HG03457 (cell line): ENCODE data around the gene CLCN4.

Source experiments
- ATAC-seq: cut with Tn5 transposase; IDR thresholded peaks from one replicate; pipeline ENCODE4 v1.9.1; 2021; ENCODE audit warnings: moderate number of reproducible peaks; ENCODE audit not compliant: unreplicated experiment

The CLCN4 gene

GRCh38 chrX:10233173-10233572, 76.4 kb downstream of the CLCN4 start:
- ATAC-seq, result no peak

GRCh38 chrX:10233696-10234095, 76.9 kb downstream of the CLCN4 start:
- no peak for ATAC-seq

DNA sequence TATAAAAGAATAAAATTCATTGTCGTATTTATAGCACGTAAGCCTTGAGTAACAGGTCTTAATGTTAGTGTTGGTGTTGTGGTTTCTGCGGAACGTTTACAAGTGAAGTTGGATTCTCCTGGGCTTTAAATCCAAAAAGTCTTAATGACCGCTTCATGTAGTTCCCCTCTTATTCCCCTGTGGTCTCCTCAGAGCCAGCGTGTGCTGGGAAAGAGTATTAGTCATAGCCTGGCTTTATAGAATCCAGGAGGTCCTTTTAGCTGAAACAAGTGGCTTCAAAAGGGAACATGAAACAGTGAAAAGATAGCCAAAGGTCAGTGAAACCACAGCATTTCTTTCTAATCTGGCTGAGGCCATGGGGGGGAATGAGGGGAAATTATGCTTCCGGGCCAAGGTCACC, 79.1 kb downstream of the CLCN4 start:
- ATAC-seq, result no peak

DNA sequence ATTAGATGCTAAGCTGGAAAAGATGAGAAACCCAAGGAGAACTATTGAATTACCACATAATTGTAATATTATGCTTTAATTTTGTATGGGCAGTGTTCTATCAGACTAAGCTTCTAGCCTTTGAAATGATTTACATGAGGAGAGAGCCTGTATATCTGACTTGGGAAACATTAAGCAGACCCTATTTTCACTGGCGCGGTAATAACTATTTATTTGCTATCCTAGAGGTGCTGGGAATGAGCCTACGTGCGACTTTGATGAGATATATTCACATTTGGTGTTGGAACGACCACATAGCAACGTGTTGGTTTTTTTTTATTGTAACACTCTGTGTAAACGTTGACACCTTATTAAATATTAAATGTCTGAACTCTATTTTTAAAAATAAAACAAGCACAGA, 80.5 kb downstream of the CLCN4 start:
- no peak for ATAC-seq

DNA sequence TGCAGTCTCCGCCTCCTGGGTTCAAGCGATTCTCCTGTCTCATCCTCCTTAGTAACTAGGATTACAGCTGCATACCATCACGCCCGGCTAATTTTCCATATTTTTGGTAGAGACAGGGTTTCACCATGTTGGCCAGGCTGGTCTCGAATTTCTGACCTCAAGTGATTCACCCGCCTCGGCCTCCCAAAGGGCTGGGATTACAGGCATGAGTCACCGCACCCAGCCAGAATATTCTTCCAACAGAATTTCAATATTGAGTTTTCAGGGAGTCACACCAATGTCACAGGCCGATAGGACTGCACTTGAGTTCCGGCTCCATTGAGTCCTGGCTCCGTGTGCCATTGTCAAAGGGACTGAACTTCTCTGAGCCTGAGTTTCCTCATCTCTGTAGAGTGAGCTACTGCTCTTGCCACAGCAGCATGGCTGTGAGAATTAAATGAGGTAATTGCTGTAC, 82.9 kb downstream of the CLCN4 start:
- ATAC-seq, result no peak

GRCh38 chrX:10240918-10241317, 84.1 kb downstream of the CLCN4 start:
- no peak for ATAC-seq

GRCh38 chrX:10242026-10242425, 85.3 kb downstream of the CLCN4 start:
- ATAC-seq, result no peak

- ATAC-seq, result no peak
Observed at GRCh38 chrX:10243106-10243505, 86.3 kb downstream of the CLCN4 start.

GRCh38 chrX:10244915-10245622, 88.3 kb downstream of the CLCN4 start:
- no peak for ATAC-seq

DNA sequence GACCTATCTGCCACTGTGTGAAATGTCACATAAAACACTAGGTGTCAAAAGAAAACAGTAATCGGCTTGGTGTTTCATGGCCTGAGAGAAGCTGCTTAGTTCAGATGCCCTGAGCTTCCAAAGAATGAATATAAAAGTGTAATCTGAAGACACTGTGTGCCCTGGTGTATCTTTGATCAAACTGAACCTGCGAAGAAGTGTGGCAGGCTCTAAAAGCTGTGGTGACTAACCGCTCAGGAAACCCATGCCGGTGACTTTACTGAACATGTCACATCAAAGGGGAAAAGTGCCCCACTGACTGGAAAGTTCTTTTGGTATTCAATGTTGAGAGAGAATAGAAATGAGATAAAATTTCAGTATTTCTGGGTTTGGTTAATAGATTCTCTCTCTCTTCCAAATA, 89.1 kb downstream of the CLCN4 start:
- ATAC-seq, result no peak

DNA sequence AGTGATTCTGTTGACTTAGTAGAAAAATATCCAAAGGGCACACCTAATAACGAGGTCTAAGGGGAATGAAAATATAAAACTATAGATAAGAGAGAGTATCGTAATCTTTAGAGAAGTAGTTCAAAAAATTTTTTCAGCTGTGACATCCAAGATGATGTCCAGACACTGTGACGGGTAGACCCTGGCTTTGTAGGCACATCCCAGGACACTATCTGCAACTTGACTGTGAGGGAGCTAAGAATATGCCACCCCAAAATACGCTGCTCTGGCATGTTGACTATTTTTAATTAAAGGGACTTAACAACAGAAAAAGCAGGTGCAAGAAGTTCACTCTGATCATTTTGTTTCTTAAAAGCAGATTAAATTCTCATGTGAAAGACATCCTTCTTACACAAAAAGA, 89.5 kb downstream of the CLCN4 start:
- no peak for ATAC-seq

DNA sequence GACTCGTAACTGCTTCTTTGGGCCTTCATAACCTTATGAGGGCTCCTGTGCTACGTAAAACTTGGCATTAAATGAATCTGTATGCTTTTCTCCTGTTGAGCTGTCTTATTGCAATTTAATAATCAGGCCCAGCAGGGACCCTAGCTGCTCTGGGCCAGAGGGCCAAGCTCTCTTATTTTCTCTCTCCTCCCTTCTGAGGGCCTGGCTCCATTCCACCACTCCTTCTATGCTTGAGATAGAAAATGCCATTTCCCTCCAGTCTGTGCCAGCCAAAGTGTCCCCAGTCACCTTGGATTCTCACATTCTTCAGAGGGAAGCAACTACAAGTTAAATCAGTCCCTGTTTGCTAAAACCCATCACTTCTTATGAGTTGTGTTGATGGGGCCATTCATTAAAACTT, 90.1 kb downstream of the CLCN4 start:
- ATAC-seq, result no peak

GRCh38 chrX:10254739-10255138, 98.0 kb downstream of the CLCN4 start:
- no peak for ATAC-seq

DNA sequence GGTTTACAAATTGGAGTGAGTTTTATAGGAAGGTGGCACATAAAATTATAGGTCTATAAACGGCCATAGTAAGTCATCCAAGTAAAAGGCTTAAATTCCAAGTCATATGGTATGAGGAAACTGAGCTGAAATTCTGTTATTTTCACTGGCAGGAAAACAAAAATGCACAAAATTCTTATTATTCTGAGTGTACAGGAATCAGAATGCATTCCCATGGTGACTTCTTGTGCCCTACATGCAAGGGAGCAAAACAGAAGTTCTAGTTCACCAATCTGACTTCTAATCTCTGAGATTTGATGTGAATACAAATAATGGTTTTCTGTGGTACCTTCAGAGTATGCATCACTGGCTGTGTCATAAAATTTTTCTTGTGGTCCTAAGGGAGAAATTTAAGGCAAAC, 102.9 kb downstream of the CLCN4 start:
- ATAC-seq, result no peak

GRCh38 chrX:10265775-10266174, 109.0 kb downstream of the CLCN4 start:
- ATAC-seq, result no peak

DNA sequence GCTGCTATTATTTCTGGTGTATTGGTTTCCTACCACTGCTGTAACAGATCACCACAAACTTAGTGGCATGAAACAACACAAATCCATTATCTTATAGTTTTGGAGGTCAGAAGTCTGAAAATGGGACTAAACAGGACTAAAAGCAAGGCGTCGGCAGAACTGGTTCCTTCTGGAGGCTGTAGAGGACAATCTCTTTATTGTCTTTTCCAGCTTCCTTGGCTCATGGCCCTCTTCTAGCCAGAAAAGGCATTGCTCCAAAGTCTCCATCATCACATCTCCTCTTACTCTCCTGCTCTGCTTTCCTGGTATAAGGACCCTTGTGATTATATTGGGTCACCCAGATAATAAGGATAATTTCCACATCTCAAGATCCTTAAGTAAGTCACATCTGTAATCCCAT, 121.9 kb downstream of the CLCN4 start:
- ATAC-seq, result no peak

- no peak for ATAC-seq
Observed at GRCh38 chrX:10280071-10280470, 123.3 kb downstream of the CLCN4 start.

DNA sequence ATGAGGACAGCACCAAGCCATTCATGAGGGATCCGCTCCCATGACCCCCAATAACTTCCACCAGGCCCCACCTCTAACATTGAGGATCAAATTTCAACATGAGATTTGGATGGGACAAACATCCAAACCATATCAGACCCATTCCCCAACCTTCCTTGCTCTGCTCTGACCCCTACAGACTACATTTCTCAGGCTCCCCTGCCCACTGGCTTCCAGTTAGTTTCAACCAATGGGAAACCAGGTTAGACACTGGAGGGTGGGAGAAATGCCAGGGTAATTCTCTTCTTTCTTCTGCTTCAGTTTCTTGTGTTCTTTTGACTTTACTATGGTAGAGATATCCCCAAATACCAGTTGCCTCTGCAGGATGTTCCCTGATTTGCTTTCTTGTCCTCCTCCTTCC, 125.7 kb downstream of the CLCN4 start:
- ATAC-seq, result no peak

GRCh38 chrX:10286195-10286594, 129.4 kb downstream of the CLCN4 start:
- ATAC-seq, result no peak
